ENCODE results near the gene DECR2. TPM values are rescaled to one million over a fixed set of nuclear protein-coding genes. Genes with fewer than 3 reads are reported as not detected.
A peak's percentile ranks its signal among the peaks of the same experiment; 100 is the strongest.

The DECR2 gene
- total and polyA plus RNA-seq, 9 of the 15 experiments (the other 6 are each of a cell fraction or from before 2014, with no cell fraction given): 1.0 to 31.9 (median 10.3) TPM

GRCh38 chr16:426906-427249 lies 25.2 kb downstream of the DECR2 start:
- H3K9me3 ChIP-seq (replicated peaks; ENCODE audit: control insufficient read depth, insufficient read depth, low read depth, low read length): no peaks in the 10 kb centered on the region
- peak overlapping the region; percentile 53; the same call in 1 of the 2 replicates for H2AFZ ChIP-seq (ENCODE audit: low read depth, low read length)
- no TSS peak for BruUV-seq (replicated peaks)
- peaks cover 12 to 40% of the 10 kb centered on the region in 2 experiments; a peak in 3 of 5 replicates for H3K4me1 ChIP-seq (replicated peaks in 1 of 2; ENCODE audit: control insufficient read depth in 2 of 2, insufficient read depth in 2 of 2, low read length in 2 of 2)
- in situ Hi-C loops (cut with MboI): no loop called here
- no peaks in the 10 kb centered on the region for H4K20me1 ChIP-seq (replicated peaks; ENCODE audit: control insufficient read depth, insufficient read depth, low read length)
- peaks cover 8% of the 10 kb centered on the region; the same call in 2 of the 3 replicates for H3K79me2 ChIP-seq (ENCODE audit: control insufficient read depth, insufficient read depth, low read length)
- WGBS (ENCODE audit: insufficient coverage, low coverage, missing lambda C conversion rate): 20% methylated on average over 7 of the region's 13 CpGs
- intact Hi-C loops (cut with micrococcal nuclease): loop anchor here (10.0 kb wide), 1 partner anchor 58 kb away; no protein-coding TSS in a partner anchor
- no peak for DNase-seq (ENCODE audit: extremely low read depth in 1 of 4, low spot score in 3 of 4)
- H3K36me3 ChIP-seq (ENCODE audit: control insufficient read depth, insufficient read depth, low read length): no peaks in the 10 kb centered on the region; the same call in 2 of the 3 replicates
- H3K9ac ChIP-seq (ENCODE audit: insufficient read depth in 1 of 2, low read depth in 2 of 2, low read length in 2 of 2): peak overlapping the region in 1 of 2 experiments; percentile 98; a peak in 2 of 4 replicates
- H3K27me3 ChIP-seq (ENCODE audit: control insufficient read depth in 2 of 2, insufficient read depth in 2 of 2, low read length in 2 of 2): no peaks in the 10 kb centered on the region
- peak; percentile 29; the same call in 1 of the 2 replicates for TF ChIP-seq TFAP4 (CRISPR knock-in tag; IDR thresholded peaks at IDR 0.05; ENCODE audit: borderline replicate concordance)
- no peak for TF ChIP-seq MAX (CRISPR knock-in tag; IDR thresholded peaks at IDR 0.05)
- TF ChIP-seq NR1H2 (CRISPR knock-in tag; IDR thresholded peaks at IDR 0.05): no peak
- TF ChIP-seq HMG20B (CRISPR knock-in tag; IDR thresholded peaks at IDR 0.05): no peak
- 0 out of 2 replicates have a peak, but pooled peaks have one; percentile 9 for TF ChIP-seq GATA2 (CRISPR knock-in tag; IDR thresholded peaks at IDR 0.05)
- peak; percentile 67 for FAIRE-seq
- peak overlapping the region; percentile 69 for H3K4me2 ChIP-seq (ENCODE audit: insufficient read depth, low read length)
- peak overlapping the region; percentile 49; the same call in 1 of the 2 replicates for H3K4me3 ChIP-seq
- no peak for ATAC-seq
- CTCF ChIA-PET (ENCODE audit: low intra/inter-chr PET ratio): no interaction called here
- POLR2A ChIA-PET: no interaction called here
- no peaks in the 10 kb centered on the region for H3K9me1 ChIP-seq (ENCODE audit: control insufficient read depth, insufficient read depth, low read length)
- no peak overlapping the region for H3K27ac ChIP-seq (ENCODE audit: extremely low read depth, low read depth, low read length)

All from K562 (cell line).